ENCODE measurements around the gene USP2. TPM values are rescaled to one million over a fixed set of nuclear protein-coding genes. Genes with fewer than 3 reads are reported as not detected.
A peak's percentile ranks its signal among the peaks of the same experiment; 100 is the strongest.

USP2 gene, protein sequence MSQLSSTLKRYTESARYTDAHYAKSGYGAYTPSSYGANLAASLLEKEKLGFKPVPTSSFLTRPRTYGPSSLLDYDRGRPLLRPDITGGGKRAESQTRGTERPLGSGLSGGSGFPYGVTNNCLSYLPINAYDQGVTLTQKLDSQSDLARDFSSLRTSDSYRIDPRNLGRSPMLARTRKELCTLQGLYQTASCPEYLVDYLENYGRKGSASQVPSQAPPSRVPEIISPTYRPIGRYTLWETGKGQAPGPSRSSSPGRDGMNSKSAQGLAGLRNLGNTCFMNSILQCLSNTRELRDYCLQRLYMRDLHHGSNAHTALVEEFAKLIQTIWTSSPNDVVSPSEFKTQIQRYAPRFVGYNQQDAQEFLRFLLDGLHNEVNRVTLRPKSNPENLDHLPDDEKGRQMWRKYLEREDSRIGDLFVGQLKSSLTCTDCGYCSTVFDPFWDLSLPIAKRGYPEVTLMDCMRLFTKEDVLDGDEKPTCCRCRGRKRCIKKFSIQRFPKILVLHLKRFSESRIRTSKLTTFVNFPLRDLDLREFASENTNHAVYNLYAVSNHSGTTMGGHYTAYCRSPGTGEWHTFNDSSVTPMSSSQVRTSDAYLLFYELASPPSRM
- total RNA-seq (2021; fragmentation: NEBNext Ultra II Directional; extraction: Animal tissue kit (Norgen Biotek cat#: 25700)): 6.9 and 8.5 TPM in 2 replicates
- polyA plus RNA-seq (2011; rRNA removed): 2.2 and 3.9 TPM in 2 replicates
- polyA plus RNA-seq (2011; cell fraction: cytosol; rRNA removed): 2.1 TPM
- polyA plus RNA-seq (2011; cell fraction: nucleus; rRNA removed): 3.5 TPM
- polyA plus RNA-seq (2012, experiment 1 of 2): 5.3 to 6.6 TPM (median 5.9 TPM) in 4 replicates
- 5.0 TPM for polyA plus RNA-seq (2012, experiment 2 of 2)
- 4.6 TPM for polyA plus RNA-seq (2013, experiment 1 of 2)
- 4.3 TPM for polyA plus RNA-seq (2013, experiment 2 of 2)
- 7.0 and 7.9 TPM in 2 replicates for polyA minus RNA-seq (2011; rRNA and poly(A)+ RNA removed)
- 4.6 TPM for polyA minus RNA-seq (2011; cell fraction: cytosol; rRNA and poly(A)+ RNA removed)
- 7.3 TPM for polyA minus RNA-seq (2011; cell fraction: nucleus; rRNA and poly(A)+ RNA removed)
- long read RNA-seq, experiment 1: 0 reads
- long read RNA-seq, experiment 2: 0 reads

DNA sequence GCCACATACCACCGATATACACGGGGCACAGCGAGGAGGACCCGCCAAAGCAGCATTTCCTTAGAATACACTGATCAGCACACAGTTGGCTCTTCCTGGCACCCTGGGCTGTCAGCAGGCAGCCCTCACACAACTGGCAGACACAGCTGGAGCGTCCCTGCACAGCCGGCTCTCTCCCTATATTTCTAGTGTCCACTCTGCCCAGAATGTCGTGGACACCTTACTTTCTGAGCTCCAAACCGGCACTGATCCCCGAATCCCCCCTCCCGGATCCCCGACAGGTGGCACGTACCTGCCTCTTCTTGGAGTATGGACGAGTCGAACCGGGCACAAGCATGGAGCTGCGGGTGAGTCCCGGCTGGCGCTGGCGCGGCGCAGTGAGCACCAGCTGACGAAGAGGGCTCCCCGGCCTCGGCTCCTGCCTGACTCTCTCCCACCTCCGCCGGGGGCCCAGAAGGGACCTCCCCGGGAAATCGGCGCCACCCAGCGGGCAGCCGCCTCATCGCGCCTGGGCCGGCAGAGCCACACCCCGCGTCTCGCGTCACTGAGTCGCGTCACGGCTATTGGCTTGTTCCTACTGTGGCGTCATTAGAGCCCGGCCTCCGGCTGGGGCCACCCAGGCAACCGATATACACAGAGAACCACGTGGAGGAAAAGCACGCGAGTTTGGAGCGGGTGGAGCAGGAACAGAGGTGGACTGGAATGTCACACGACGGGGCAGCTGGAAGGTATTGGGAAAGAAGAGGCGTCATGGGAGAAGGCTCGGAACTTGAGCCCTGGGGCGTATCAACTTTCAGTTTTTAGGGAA, at the start of gene USP2:
USP2 (minus strand) TSS at position 510 of the 808 bp plus-strand sequence. CDS start 8,210 bp downstream, outside the sequence.
- H4K91ac ChIP-seq (replicated peaks; ENCODE audit: insufficient read length, low read length): peak within 1 kb of the TSS; percentile 69
- peak within 1 kb of the TSS in 3 of 4 experiments; percentile 57 to 76 (median 74); a peak in 5 of 7 replicates for H3K9ac ChIP-seq (replicated peaks in 1 of 4; ENCODE audit: extremely low read depth in 1 of 4, low read depth in 3 of 4, low read length in 3 of 4)
- no peaks in the 10 kb centered on the region for H3K79me1 ChIP-seq (ENCODE audit: low read depth, low read length)
- H3K9me3 ChIP-seq (ENCODE audit: insufficient read depth in 2 of 2, low read depth in 1 of 2, low read length in 1 of 2): no peaks in the 10 kb centered on the region
- DNase-seq (ENCODE audit: low read depth in 1 of 2, low spot score in 2 of 2) (peak in 1 of 2 experiments; percentile 99), FAIRE-seq (no peak)
- peak within 1 kb of the TSS; percentile 88 to 97 for H3K4me2 ChIP-seq (ENCODE audit: insufficient read depth in 1 of 2, low read depth in 2 of 2, low read length in 2 of 2)
- H3K79me2 ChIP-seq (ENCODE audit: control insufficient read depth in 1 of 2, insufficient read depth in 2 of 2, low read length in 2 of 2): no peaks in the 10 kb centered on the region
- H2BK20ac ChIP-seq (ENCODE audit: low read length): peak within 1 kb of the TSS; percentile 51; the same call in 1 of the 2 replicates
- H3K56ac ChIP-seq (replicated peaks; ENCODE audit: insufficient read length, low read depth, low read length): no peak within 1 kb of the TSS
- H2AFZ ChIP-seq (ENCODE audit: low read length): peak within 1 kb of the TSS; percentile 83; the same call in 1 of the 2 replicates
- H2BK15ac ChIP-seq (ENCODE audit: low read length): peak within 1 kb of the TSS; percentile 99
- peak within 1 kb of the TSS; percentile 62 to 81 (median 66) for H3K4me3 ChIP-seq (ENCODE audit: extremely low read depth in 1 of 4, insufficient read depth in 2 of 4, low read depth in 3 of 4, low read length in 4 of 4)
- H2BK12ac ChIP-seq (ENCODE audit: low read depth, low read length): peak within 1 kb of the TSS; percentile 94; the same call in 1 of the 2 replicates
- no peak within 1 kb of the TSS; the same call in 1 of the 2 replicates for H4K8ac ChIP-seq (ENCODE audit: extremely low read depth, insufficient read depth, low read length)
- WGBS, 2 experiments (ENCODE audit: extremely low coverage in 1 of 2, insufficient coverage in 1 of 2, insufficient read length in 1 of 2, insufficient replicate concordance in 2 of 2, low coverage in 1 of 2, low lambda C conversion rate in 2 of 2, missing lambda C conversion rate in 1 of 2): 1% methylated on average over 44 of the region's 54 CpGs; no CpG with 5 or more reads in 1 of the 2 experiments
- CTCF ChIA-PET (ENCODE audit: partially characterized antibody): interaction anchor here (0.6 to 26.3 kb wide), 27 partner anchors 8 to 191 kb away, joined by 3 to 474 read pairs (median 6); partner anchors contain the start of genes C1QTNF5 and MFRP
- H3K36me3 ChIP-seq (ENCODE audit: control insufficient read depth in 2 of 4, insufficient read depth in 4 of 4, low read length in 3 of 4): no peaks in the 10 kb centered on the region
- H3K4me1 ChIP-seq (replicated peaks in 1 of 4; ENCODE audit: control insufficient read depth in 3 of 4, insufficient read depth in 4 of 4, low read length in 3 of 4): peaks cover 9 to 35% (median 30%) of the 10 kb centered on the region in 4 experiments
- H4K20me1 ChIP-seq (replicated peaks in 1 of 2; ENCODE audit: control insufficient read depth in 1 of 2, insufficient read depth in 2 of 2, low read length in 2 of 2): no peaks in the 10 kb centered on the region
- no peak within 1 kb of the TSS for H3K23ac ChIP-seq (ENCODE audit: insufficient read length)
- no peak within 1 kb of the TSS for H2BK120ac ChIP-seq (replicated peaks; ENCODE audit: low read depth, low read length)
- H4K5ac ChIP-seq (ENCODE audit: insufficient read length, low read depth, low read length): peak within 1 kb of the TSS; percentile 3
- H3K18ac ChIP-seq (ENCODE audit: extremely low read depth, low read length): peak within 1 kb of the TSS; percentile 96
- peaks cover 21% of the 10 kb centered on the region for H3K23me2 ChIP-seq (ENCODE audit: low read depth, low read length)
- H2AK5ac ChIP-seq (ENCODE audit: low read depth, low read length): peak within 1 kb of the TSS; percentile 3; the same call in 1 of the 2 replicates
- peak within 1 kb of the TSS; percentile 71; the same call in 1 of the 2 replicates for H2BK5ac ChIP-seq (ENCODE audit: low read depth, low read length)
- no peak within 1 kb of the TSS for H3K14ac ChIP-seq (ENCODE audit: insufficient read length)
- no peak within 1 kb of the TSS for H3K4ac ChIP-seq (replicated peaks; ENCODE audit: insufficient read length, low read depth, low read length)
- POLR2A ChIA-PET (ENCODE audit: partially characterized antibody): interaction anchor here (0.9 to 2.9 kb wide), 9 partner anchors 8 to 90 kb away, joined by 3 to 12 read pairs (median 3); partner anchors contain the start of gene THY1
- H3K27ac ChIP-seq (ENCODE audit: low read depth, low read length): peak within 1 kb of the TSS; percentile 53; the same call in 1 of the 2 replicates
- H3K27me3 ChIP-seq (replicated peaks in 1 of 4; ENCODE audit: control insufficient read depth in 3 of 4, extremely low read depth in 1 of 4, insufficient read depth in 3 of 4, low read length in 3 of 4): peaks cover 0 to 12% (median 10%) of the 10 kb centered on the region in 4 experiments; a peak in 6 of 7 replicates
- TF ChIP-seq CBX5 (IDR thresholded peaks at IDR 0.05; ENCODE audit: low read depth, low read length) (no peak), BACH1 (IDR thresholded peaks at IDR 0.05; ENCODE audit: low read length) (peak; percentile 43; the same call in 1 of the 2 replicates), SUZ12 (IDR thresholded peaks at IDR 0.05; ENCODE audit: low read length) (no peak)
- TF ChIP-seq, protein P1, sequence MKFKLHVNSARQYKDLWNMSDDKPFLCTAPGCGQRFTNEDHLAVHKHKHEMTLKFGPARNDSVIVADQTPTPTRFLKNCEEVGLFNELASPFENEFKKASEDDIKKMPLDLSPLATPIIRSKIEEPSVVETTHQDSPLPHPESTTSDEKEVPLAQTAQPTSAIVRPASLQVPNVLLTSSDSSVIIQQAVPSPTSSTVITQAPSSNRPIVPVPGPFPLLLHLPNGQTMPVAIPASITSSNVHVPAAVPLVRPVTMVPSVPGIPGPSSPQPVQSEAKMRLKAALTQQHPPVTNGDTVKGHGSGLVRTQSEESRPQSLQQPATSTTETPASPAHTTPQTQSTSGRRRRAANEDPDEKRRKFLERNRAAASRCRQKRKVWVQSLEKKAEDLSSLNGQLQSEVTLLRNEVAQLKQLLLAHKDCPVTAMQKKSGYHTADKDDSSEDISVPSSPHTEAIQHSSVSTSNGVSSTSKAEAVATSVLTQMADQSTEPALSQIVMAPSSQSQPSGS (IDR thresholded peaks at IDR 0.05; ENCODE audit: low read length): peak; percentile 51; the same call in 1 of the 2 replicates
